Uterus (tissue), 2 donors: ENCODE measurements around the gene GPX4.

Source experiments
- CTCF ChIP-seq, 4 experiments: fragments of 200-600 bp in 2 of 4; fragments of 450-650 bp in 2 of 4; sonication (generic) in 2 of 4; IDR thresholded peaks; one replicate each; pipeline ENCODE4 v1.5.1; 2016 to 2019; ENCODE audit warnings: antibody characterized with exemption in 4 of 4, mild to moderate bottlenecking in 2 of 4, moderate library complexity in 1 of 4
- POLR2A ChIP-seq, 2 donors: fragments of 450-650 bp; IDR thresholded peaks; one replicate each; pipeline ENCODE4 v1.6.1; 2016; ENCODE audit warnings: antibody characterized with exemption in 2 of 2, mild to moderate bottlenecking in 1 of 2, moderate library complexity in 1 of 2

- TF ChIP-seq CTCF (IDR thresholded peaks at IDR 0.05) (no peak), POLR2A (IDR thresholded peaks at IDR 0.05) (no peak)
Measured at GRCh38 chr19:1093811-1094553, 9.8 kb upstream of the GPX4 start.
